Ovary (tissue), 3 donors: ENCODE results near the gene PTPRU.

ENCODE experiments used
- EP300 ChIP-seq: sonication (generic); formaldehyde crosslinking; IDR thresholded peaks from one replicate; pipeline ENCODE4 v1.6.1; 2017; ENCODE audit warnings: antibody characterized with exemption
- POLR2A ChIP-seq: fragments of 450-650 bp; IDR thresholded peaks from one replicate; pipeline ENCODE4 v1.6.1; 2017; ENCODE audit warnings: antibody characterized with exemption, mild to moderate bottlenecking, moderate library complexity
- TF ChIP-seq, protein P1 (sequence below), 3 donors: fragments of 450-650 bp in 2 of 3; fragments of 200-600 bp in 1 of 3; IDR thresholded peaks; one replicate each; pipeline versions ENCODE4 v1.5.1 to v1.8.0; 2016 to 2022; ENCODE audit warnings: antibody characterized with exemption in 3 of 3, mild to moderate bottlenecking in 1 of 3
- donor health status: DM: no; HTN: no; CAD: no.

DNA sequence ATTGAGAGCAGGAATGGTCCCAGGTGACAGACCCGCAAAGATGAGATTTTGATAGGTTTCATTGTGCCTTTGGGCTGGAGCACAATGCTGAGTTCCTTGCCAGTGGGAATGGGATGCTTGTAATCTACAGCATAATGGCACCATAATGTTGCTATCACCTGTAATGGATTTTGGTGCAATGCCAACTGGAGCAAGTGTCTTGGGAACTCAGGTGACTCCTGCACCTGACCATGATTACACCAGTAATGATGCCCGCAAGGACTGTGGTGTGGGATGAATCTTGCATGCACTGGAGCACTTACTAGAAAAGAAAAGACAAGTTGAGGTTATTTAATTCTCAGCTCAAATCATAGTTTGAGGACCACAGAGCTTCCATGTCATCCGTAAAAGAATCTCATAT, 96.7 kb downstream of the PTPRU start:
- TF ChIP-seq, protein P1, sequence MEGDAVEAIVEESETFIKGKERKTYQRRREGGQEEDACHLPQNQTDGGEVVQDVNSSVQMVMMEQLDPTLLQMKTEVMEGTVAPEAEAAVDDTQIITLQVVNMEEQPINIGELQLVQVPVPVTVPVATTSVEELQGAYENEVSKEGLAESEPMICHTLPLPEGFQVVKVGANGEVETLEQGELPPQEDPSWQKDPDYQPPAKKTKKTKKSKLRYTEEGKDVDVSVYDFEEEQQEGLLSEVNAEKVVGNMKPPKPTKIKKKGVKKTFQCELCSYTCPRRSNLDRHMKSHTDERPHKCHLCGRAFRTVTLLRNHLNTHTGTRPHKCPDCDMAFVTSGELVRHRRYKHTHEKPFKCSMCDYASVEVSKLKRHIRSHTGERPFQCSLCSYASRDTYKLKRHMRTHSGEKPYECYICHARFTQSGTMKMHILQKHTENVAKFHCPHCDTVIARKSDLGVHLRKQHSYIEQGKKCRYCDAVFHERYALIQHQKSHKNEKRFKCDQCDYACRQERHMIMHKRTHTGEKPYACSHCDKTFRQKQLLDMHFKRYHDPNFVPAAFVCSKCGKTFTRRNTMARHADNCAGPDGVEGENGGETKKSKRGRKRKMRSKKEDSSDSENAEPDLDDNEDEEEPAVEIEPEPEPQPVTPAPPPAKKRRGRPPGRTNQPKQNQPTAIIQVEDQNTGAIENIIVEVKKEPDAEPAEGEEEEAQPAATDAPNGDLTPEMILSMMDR (IDR thresholded peaks at IDR 0.05) = no peak
- TF ChIP-seq EP300 (no peak), POLR2A (no peak)
